ENCODE measurements around the gene ARMCX6.

- no peak for TF ChIP-seq GATA2 (IDR thresholded peaks at IDR 0.05; ENCODE audit: low read depth, low read length)
- no peak for TF ChIP-seq GATA3 (IDR thresholded peaks at IDR 0.05; ENCODE audit: low read depth, low read length)
These were observed 37.7 kb upstream of the ARMCX6 start for GRCh38 chrX:101655534-101655933.

Data from SH-SY5Y (cell line).